8988T (cell line): ENCODE data around the gene C11orf97.
"Not testable (repeated sequence)": the region's sequence is repeated elsewhere in the genome, so short reads cannot be mapped to it uniquely, and the experiment has no call there.

Source experiments
- DNase-seq: peaks from one replicate; pipeline ENCODE4 v3.0.0; 2011

The C11orf97 gene

GRCh38 chr11:94525546-94526324, 13.5 kb downstream of the C11orf97 start:
- no peak for DNase-seq

- DNase-seq: no peak
These were observed 14.6 kb downstream of the C11orf97 start for GRCh38 chr11:94526645-94527438.

- no peak for DNase-seq
These were observed 16.3 kb downstream of the C11orf97 start for GRCh38 chr11:94528551-94528950.

GRCh38 chr11:94532211-94532610, 19.9 kb downstream of the C11orf97 start:
- DNase-seq: no peak

- DNase-seq: no peak
These were observed 20.9 kb downstream of the C11orf97 start for GRCh38 chr11:94533206-94533605.

- DNase-seq: no peak
These were observed 21.7 kb downstream of the C11orf97 start for GRCh38 chr11:94533696-94534630.

- no peak for DNase-seq
These were observed 24.1 kb downstream of the C11orf97 start for GRCh38 chr11:94536386-94536785.

GRCh38 chr11:94537031-94537600, 24.9 kb downstream of the C11orf97 start:
- DNase-seq: no peak

GRCh38 chr11:94539420-94539819, 27.2 kb downstream of the C11orf97 start:
- DNase-seq: no peak

GRCh38 chr11:94543695-94544645, 31.7 kb downstream of the C11orf97 start, which contains the start of gene FUT4:
Gene FUT4 (plus strand): TSS chr11:94543921. CDS start chr11:94544134, 213 bp downstream.
- peak; percentile 81 for DNase-seq

- peak; percentile 34 for DNase-seq
These were observed 32.5 kb downstream of the C11orf97 start for GRCh38 chr11:94544646-94545263.

- peak; percentile 50 for DNase-seq
These were observed 33.3 kb downstream of the C11orf97 start for GRCh38 chr11:94545264-94546161.

- DNase-seq: no peak
These were observed 33.9 kb downstream of the C11orf97 start for GRCh38 chr11:94546162-94546470.

- DNase-seq: peak; percentile 24
These were observed 34.6 kb downstream of the C11orf97 start for GRCh38 chr11:94546886-94547285.

GRCh38 chr11:94549146-94549545, 36.9 kb downstream of the C11orf97 start:
- no peak for DNase-seq

GRCh38 chr11:94550513-94550912, 38.3 kb downstream of the C11orf97 start:
- DNase-seq: no peak

GRCh38 chr11:94553938-94554337, 41.7 kb downstream of the C11orf97 start:
- DNase-seq: no peak

- not testable (repeated sequence) for DNase-seq
These were observed 43.6 kb downstream of the C11orf97 start for GRCh38 chr11:94555752-94556329.

GRCh38 chr11:94557421-94557820, 45.2 kb downstream of the C11orf97 start:
- no peak for DNase-seq

- DNase-seq: no peak
These were observed 45.7 kb downstream of the C11orf97 start for GRCh38 chr11:94557992-94558391.
